A673 (cell line): ENCODE data around the gene RALGAPA2. TPM values are rescaled to one million over a fixed set of nuclear protein-coding genes. Genes with fewer than 3 reads are reported as not detected.

ENCODE experiments used
- BruUV-seq: library from RNA; stranded (reverse); fragments of 400-500 nt; replicated peaks from 2 replicates; lab custom pipeline; 2021; lab: Mats Ljungman, UMichigan
- CTCF ChIA-PET: fragments of 300-600 bp; sonication (Branson Sonifier 250); formaldehyde crosslinking; loops from one replicate; lab custom pipeline; 2022; ENCODE audit warnings: antibody characterized with exemption; lab: Charles Lee
- POLR2A ChIA-PET: fragments of 300-600 bp; sonication (Branson Sonifier 250); formaldehyde crosslinking; loops from one replicate; lab custom pipeline; 2022; ENCODE audit warnings: antibody characterized with exemption; ENCODE audit not compliant: low non-redundant PET; lab: Charles Lee
- DNase-seq: peaks from one replicate; pipeline ENCODE4 v3.0.0-alpha.2; 2015; ENCODE audit warnings: low spot score
- H3K27ac ChIP-seq: fragments of 200-600 bp; sonication (generic); 2 replicates; pipeline ENCODE4 v1.5.1; 2016; ENCODE audit warnings: mixed run types, low read depth, mild to moderate bottlenecking, mixed read lengths, antibody characterized with exemption, low read length; ENCODE audit not compliant: poor library complexity, severe bottlenecking
- H3K27me3 ChIP-seq: fragments of 200-600 bp; sonication (generic); replicated peaks from 2 replicates; pipeline ENCODE4 v1.6.1; 2017; ENCODE audit warnings: mixed run types, low read depth, mild to moderate bottlenecking, mixed read lengths, antibody characterized with exemption, low read length; ENCODE audit not compliant: insufficient read depth, poor library complexity
- H3K36me3 ChIP-seq: fragments of 200-600 bp; sonication (generic); 2 replicates; pipeline ENCODE4 v1.6.1; 2016; ENCODE audit warnings: mixed run types, mild to moderate bottlenecking, mixed read lengths, antibody characterized with exemption, low read length; ENCODE audit not compliant: insufficient read depth, poor library complexity, severe bottlenecking
- H3K4me1 ChIP-seq: fragments of 200-600 bp; sonication (generic); 2 replicates; pipeline ENCODE4 v1.6.1; 2017; ENCODE audit warnings: mixed run types, mild to moderate bottlenecking, mixed read lengths, antibody characterized with exemption, low read length; ENCODE audit not compliant: insufficient read depth, poor library complexity, severe bottlenecking
- H3K4me3 ChIP-seq: fragments of 200-600 bp; sonication (generic); 2 replicates; pipeline ENCODE4 v1.5.1; 2016; ENCODE audit warnings: low read depth, mixed run types, mild to moderate bottlenecking, mixed read lengths, low read length; ENCODE audit not compliant: poor library complexity, severe bottlenecking
- H3K9me3 ChIP-seq: fragments of 200-600 bp; sonication (generic); 2 replicates; pipeline ENCODE4 v1.6.1; 2016; ENCODE audit warnings: mixed run types, low read depth, mild to moderate bottlenecking, mixed read lengths, antibody characterized with exemption, low read length; ENCODE audit not compliant: poor library complexity, severe bottlenecking
- EZH2 ChIP-seq: fragments of 200-600 bp; sonication (generic); IDR thresholded peaks from 2 replicates; pipeline ENCODE4 v1.6.1; 2017; ENCODE audit warnings: borderline replicate concordance, low read depth, mild to moderate bottlenecking, mixed read lengths, antibody characterized with exemption, low read length; ENCODE audit not compliant: poor library complexity, severe bottlenecking
- intact Hi-C: fragments of 100-400 bp; cut with micrococcal nuclease; formaldehyde crosslinking; loops from one replicate; pipeline ENCODE4 v1.10.0; 2022; ENCODE audit not compliant: unreplicated experiment
- total RNA-seq: library from RNA; stranded (reverse); gene quantifications from 2 replicates; pipeline ENCODE4 v1.2.3, GENCODE V29; 2021
- TF ChIP-seq, protein P1 (sequence below): fragments of 300-800, 200-600 bp; sonication (generic); conservative IDR thresholded peaks from 2 replicates; pipeline ENCODE4 v1.5.1; 2017; ENCODE audit warnings: low read depth, mild to moderate bottlenecking, antibody characterized with exemption, low read length, moderate library complexity, mixed read lengths

Gene RALGAPA2
- total RNA-seq, 1 experiment from 2014 or later: 32.4 TPM

DNA sequence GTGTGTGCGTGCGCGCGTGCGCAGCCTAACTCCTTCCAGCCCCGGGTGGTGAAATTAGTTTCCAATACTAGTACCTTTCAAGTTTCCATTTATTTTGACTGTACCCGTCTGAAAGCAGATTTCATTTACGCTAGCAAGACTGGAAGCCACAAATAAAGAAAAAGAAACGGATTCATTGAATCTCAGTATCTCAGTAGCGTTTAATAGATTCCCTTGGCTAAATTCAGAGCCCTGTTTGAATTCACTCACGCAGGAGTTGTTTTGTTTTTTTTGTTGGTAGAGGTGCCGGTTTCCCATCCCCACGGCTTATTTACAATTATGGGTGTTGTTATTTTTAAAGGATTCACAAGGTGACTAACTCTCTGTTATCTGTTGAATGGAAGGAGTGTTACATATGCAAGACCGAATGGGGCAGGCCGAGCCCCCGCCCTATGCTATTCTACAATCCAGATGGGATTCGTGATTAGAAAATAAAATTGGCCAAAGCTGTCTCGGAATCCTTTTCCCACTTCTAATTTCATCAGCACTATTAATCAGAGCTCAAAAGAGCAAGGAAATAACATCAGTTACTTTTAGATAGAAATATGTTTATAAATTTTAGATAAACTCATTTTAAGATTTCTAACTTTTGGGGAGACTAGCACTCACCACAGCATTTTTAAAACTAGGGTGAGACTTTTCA is 346.8 kb downstream of the RALGAPA2 start:
- Histone ChIP-seq H3K27ac (no peak overlapping the region), H3K27me3 (peaks cover 95% of the 10 kb centered on the region), H3K4me1 (peaks cover 16% of the 10 kb centered on the region), H3K36me3 (no peaks in the 10 kb centered on the region), H3K9me3 (no peaks in the 10 kb centered on the region), H3K4me3 (no peak overlapping the region)
- no TSS peak for BruUV-seq
- DNase-seq: no peak
- CTCF ChIA-PET: no interaction called here
- intact Hi-C loops: no loop called here
- POLR2A ChIA-PET: no interaction called here
- TF ChIP-seq EZH2: no peak
- TF ChIP-seq, protein P1, sequence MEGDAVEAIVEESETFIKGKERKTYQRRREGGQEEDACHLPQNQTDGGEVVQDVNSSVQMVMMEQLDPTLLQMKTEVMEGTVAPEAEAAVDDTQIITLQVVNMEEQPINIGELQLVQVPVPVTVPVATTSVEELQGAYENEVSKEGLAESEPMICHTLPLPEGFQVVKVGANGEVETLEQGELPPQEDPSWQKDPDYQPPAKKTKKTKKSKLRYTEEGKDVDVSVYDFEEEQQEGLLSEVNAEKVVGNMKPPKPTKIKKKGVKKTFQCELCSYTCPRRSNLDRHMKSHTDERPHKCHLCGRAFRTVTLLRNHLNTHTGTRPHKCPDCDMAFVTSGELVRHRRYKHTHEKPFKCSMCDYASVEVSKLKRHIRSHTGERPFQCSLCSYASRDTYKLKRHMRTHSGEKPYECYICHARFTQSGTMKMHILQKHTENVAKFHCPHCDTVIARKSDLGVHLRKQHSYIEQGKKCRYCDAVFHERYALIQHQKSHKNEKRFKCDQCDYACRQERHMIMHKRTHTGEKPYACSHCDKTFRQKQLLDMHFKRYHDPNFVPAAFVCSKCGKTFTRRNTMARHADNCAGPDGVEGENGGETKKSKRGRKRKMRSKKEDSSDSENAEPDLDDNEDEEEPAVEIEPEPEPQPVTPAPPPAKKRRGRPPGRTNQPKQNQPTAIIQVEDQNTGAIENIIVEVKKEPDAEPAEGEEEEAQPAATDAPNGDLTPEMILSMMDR: no peak

DNA sequence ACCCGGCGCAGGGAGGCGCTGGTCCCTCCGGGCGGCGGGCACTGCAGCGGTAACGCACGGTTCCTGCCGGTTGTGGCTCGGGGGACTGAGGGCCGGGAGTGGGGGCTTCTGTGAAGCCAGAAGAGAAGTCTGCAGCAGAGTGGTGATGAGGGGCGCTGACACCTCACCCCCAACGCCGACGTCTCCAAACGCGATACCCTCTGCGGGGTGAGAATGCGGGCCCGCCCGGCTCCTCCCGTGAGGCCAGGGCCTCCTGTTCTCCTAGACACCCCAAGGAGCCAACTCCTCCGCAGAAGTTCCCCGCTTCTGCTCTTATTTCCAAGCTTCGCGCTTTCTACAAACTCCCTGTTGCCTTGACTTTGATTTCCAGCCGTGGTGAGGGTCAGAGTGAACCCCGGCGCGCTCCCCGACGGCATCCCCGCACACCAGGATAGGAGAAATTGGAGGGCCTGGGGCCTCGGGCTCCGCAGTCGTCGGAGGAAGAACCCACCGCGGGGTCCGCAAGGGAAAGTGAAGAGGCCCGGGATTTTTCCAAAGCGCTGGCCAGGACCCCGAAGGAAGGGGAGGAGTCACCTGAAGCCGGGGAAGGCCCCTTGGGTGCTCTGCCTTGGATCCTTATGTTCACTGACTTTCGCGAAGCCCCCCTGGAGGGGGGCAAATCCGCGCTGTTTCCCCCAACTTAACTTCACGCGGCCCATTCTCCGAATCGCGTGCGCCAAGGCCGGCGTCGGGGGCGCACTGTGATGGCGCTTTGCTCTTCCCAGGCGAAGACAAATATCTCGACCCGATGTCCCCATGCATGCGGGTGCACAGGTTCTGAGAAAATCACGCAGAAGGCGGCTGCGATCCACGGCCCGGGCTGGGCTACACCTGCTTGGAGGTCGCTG is 347.6 kb downstream of the RALGAPA2 start:
- ChIA-PET CTCF (no interaction called here), POLR2A (no interaction called here)
- BruUV-seq: no TSS peak
- Histone ChIP-seq H3K4me3 (no peak overlapping the region), H3K27me3 (peaks cover 89% of the 10 kb centered on the region), H3K36me3 (no peaks in the 10 kb centered on the region), H3K27ac (no peak overlapping the region), H3K9me3 (no peaks in the 10 kb centered on the region), H3K4me1 (peaks cover 16% of the 10 kb centered on the region)
- peak; percentile 93 for TF ChIP-seq EZH2
- TF ChIP-seq, protein P1: no peak
- intact Hi-C loops: no loop called here
- no peak for DNase-seq

DNA sequence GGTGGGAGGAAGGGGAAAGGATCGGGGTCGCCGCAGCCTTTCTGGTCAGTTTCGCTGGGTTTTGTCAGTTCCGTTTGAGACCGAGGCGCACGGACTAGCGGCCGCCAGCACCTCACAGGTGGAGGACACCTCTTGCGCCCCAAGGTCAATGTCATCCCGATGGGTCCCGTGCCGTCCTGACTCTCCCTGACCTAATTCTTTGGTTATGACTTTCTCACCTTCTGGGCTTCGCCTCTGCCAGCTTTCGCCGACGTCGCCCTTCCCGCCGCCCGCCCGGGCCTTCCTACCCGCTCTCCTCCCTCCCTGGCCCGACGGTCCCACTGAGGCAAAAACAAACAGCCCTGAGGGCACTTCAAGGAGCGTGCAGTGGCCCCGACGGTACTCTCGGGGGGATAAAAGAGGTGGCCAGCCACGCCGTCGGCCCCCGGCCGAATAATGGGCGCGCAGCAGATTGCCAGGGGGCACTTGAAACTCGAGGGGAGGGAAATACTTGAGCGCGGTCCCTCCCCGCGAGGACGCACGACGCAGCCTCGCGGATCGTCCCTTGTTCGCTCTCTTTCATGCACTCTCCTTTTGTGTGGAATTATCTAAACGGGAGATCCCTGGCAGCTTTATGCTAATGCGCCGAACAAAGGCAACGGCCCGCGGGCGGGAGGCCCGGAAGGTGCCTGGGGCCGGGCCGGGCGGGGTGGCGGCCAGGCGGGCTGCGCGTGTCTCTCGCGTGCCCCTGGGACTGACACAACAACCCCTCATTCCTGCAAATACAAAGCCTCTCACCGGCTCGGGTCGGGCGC is 348.4 kb downstream of the RALGAPA2 start:
- ChIA-PET POLR2A (no interaction called here), CTCF (no interaction called here)
- DNase-seq: peak; percentile 35
- Histone ChIP-seq H3K27me3 (peaks cover 81% of the 10 kb centered on the region), H3K4me3 (no peak overlapping the region), H3K4me1 (peaks cover 12% of the 10 kb centered on the region), H3K27ac (no peak overlapping the region), H3K36me3 (no peaks in the 10 kb centered on the region), H3K9me3 (no peaks in the 10 kb centered on the region)
- BruUV-seq: no TSS peak
- intact Hi-C loops: no loop called here
- TF ChIP-seq EZH2: peak; percentile 97
- TF ChIP-seq, protein P1: 0 out of 2 replicates have a peak, but pooled peaks have one; percentile 11
